H9 (cell line): Measurements from ENCODE around the gene ALKBH5. TPM values are rescaled to one million over a fixed set of nuclear protein-coding genes. Genes with fewer than 3 reads are reported as not detected.

Experiments
- DNase-seq: peaks from one replicate; pipeline ENCODE4 v3.0.0-alpha.2; 2017
- H2AFZ ChIP-seq: one replicate; pipeline ENCODE4 v1.6.1; 2013; ENCODE audit warnings: mild to moderate bottlenecking, low read length, control low read depth, moderate library complexity
- H2AK5ac ChIP-seq: 2 replicates; pipeline ENCODE4 v1.6.1; 2013; ENCODE audit warnings: low read length, control low read depth, mixed read lengths; ENCODE audit not compliant: insufficient read length
- H2BK120ac ChIP-seq: one replicate; pipeline ENCODE4 v1.6.1; 2013; ENCODE audit warnings: low read depth, mild to moderate bottlenecking, low read length, control low read depth, inconsistent platforms; ENCODE audit not compliant: poor library complexity, severe bottlenecking
- H2BK12ac ChIP-seq: 2 replicates; pipeline ENCODE4 v1.6.1; 2013; ENCODE audit warnings: low read length, control low read depth, mixed read lengths, low read depth; ENCODE audit not compliant: insufficient read length
- H2BK15ac ChIP-seq: 2 replicates; pipeline ENCODE4 v1.6.1; 2013; ENCODE audit warnings: low read depth, low read length, control low read depth
- H2BK20ac ChIP-seq: one replicate; pipeline ENCODE4 v1.6.1; 2013; ENCODE audit warnings: low read depth, mild to moderate bottlenecking, low read length, control low read depth, inconsistent platforms; ENCODE audit not compliant: poor library complexity, severe bottlenecking
- H2BK5ac ChIP-seq: 2 replicates; pipeline ENCODE4 v1.6.1; 2013; ENCODE audit warnings: low read length, control low read depth, mixed read lengths; ENCODE audit not compliant: insufficient read length
- H3K14ac ChIP-seq: 2 replicates; pipeline ENCODE4 v1.6.1; 2013; ENCODE audit warnings: low read length, control low read depth; ENCODE audit not compliant: insufficient read depth
- H3K18ac ChIP-seq: 2 replicates; pipeline ENCODE4 v1.6.1; 2013; ENCODE audit warnings: low read depth, mild to moderate bottlenecking, mixed read lengths, low read length, control low read depth; ENCODE audit not compliant: insufficient read length
- H3K23ac ChIP-seq: 2 replicates; pipeline ENCODE4 v1.6.1; 2013; ENCODE audit warnings: low read length, control low read depth, mixed read lengths, low read depth; ENCODE audit not compliant: insufficient read length
- H3K23me2 ChIP-seq: 2 replicates; pipeline ENCODE4 v1.6.1; 2013; ENCODE audit warnings: low read depth, mild to moderate bottlenecking, mixed read lengths, low read length, control low read depth; ENCODE audit not compliant: insufficient read length, poor library complexity, severe bottlenecking
- H3K27ac ChIP-seq: 2 replicates; pipeline ENCODE4 v1.5.1; 2013; ENCODE audit warnings: low read length, control low read depth, mixed read lengths, low read depth; ENCODE audit not compliant: insufficient read length
- H3K27me3 ChIP-seq: 2 replicates; pipeline ENCODE4 v1.6.1; 2013; ENCODE audit warnings: low read length, control low read depth, inconsistent platforms; ENCODE audit not compliant: insufficient read depth
- H3K4ac ChIP-seq: 2 replicates; pipeline ENCODE4 v1.6.1; 2013; ENCODE audit warnings: low read depth, mild to moderate bottlenecking, control low read depth, inconsistent platforms, low read length, moderate library complexity
- H3K4me1 ChIP-seq: 2 replicates; pipeline ENCODE4 v1.6.1; 2013; ENCODE audit warnings: low read length, control low read depth, inconsistent platforms; ENCODE audit not compliant: insufficient read depth
- H3K4me2 ChIP-seq: 2 replicates; pipeline ENCODE4 v1.6.1; 2013; ENCODE audit warnings: low read length, control low read depth, mixed read lengths; ENCODE audit not compliant: insufficient read length, insufficient read depth
- H3K56ac ChIP-seq: 2 replicates; pipeline ENCODE4 v1.6.1; 2013; ENCODE audit warnings: low read depth, mild to moderate bottlenecking, mixed read lengths, low read length, control low read depth; ENCODE audit not compliant: insufficient read length
- H3K79me1 ChIP-seq: 2 replicates; pipeline ENCODE4 v1.6.1; 2013; ENCODE audit warnings: low read depth, mild to moderate bottlenecking, moderate library complexity, low read length, control low read depth, inconsistent platforms; ENCODE audit not compliant: insufficient read depth, poor library complexity, severe bottlenecking
- H3K79me2 ChIP-seq: 2 replicates; pipeline ENCODE4 v1.6.1; 2013; ENCODE audit warnings: low read length, control low read depth, inconsistent platforms; ENCODE audit not compliant: insufficient read depth
- H3K9ac ChIP-seq: 2 replicates; pipeline ENCODE4 v1.6.1; 2013; ENCODE audit warnings: low read length, control low read depth, mixed read lengths; ENCODE audit not compliant: insufficient read length; ENCODE audit errors: extremely low read depth
- H3K9me3 ChIP-seq: one replicate; pipeline ENCODE4 v1.6.1; 2013; ENCODE audit warnings: low read depth, low read length, inconsistent platforms; ENCODE audit not compliant: control insufficient read depth
- H3T11ph ChIP-seq: one replicate; pipeline ENCODE4 v1.6.1; 2013; ENCODE audit warnings: mild to moderate bottlenecking, low read length, control low read depth, inconsistent platforms
- H4K20me1 ChIP-seq: one replicate; pipeline ENCODE4 v1.6.1; 2013; ENCODE audit not compliant: control insufficient read depth, insufficient read length, insufficient read depth
- H4K5ac ChIP-seq: 2 replicates; pipeline ENCODE4 v1.6.1; 2013; ENCODE audit warnings: low read depth, mild to moderate bottlenecking, mixed read lengths, low read length, control low read depth; ENCODE audit not compliant: insufficient read length
- H4K8ac ChIP-seq: replicated peaks from 2 replicates; pipeline ENCODE4 v1.6.1; 2013; ENCODE audit warnings: low read length, control low read depth, mixed read lengths, low read depth; ENCODE audit not compliant: insufficient read length
- H4K91ac ChIP-seq: 2 replicates; pipeline ENCODE4 v1.6.1; 2013; ENCODE audit warnings: low read depth, mild to moderate bottlenecking, moderate library complexity, mixed read lengths, low read length, control low read depth; ENCODE audit not compliant: insufficient read length
- H3K27ac Mint-ChIP-seq, 3 experiments: 2 replicates in 2 of 3; 3 replicates in 1 of 3; pipeline ENCODE4 v1.8.0; 2020 to 2021; ENCODE audit warnings: mixed read lengths in 3 of 3, mild to moderate bottlenecking in 1 of 3, moderate library complexity in 1 of 3
- H3K27me3 Mint-ChIP-seq: 2 replicates; pipeline ENCODE4 v1.8.0; 2021; ENCODE audit warnings: low read depth, mild to moderate bottlenecking, moderate library complexity, mixed read lengths
- H3K36me3 Mint-ChIP-seq, 3 experiments: 2 replicates in 2 of 3; 3 replicates in 1 of 3; pipeline ENCODE4 v1.8.0; 2020 to 2021; ENCODE audit warnings: low read depth in 3 of 3, mixed read lengths in 3 of 3; ENCODE audit not compliant: insufficient read depth in 1 of 3
- H3K4me1 Mint-ChIP-seq, 2 experiments: 2 replicates each; pipeline ENCODE4 v1.8.0; 2020; ENCODE audit warnings: mixed read lengths in 2 of 2
- H3K4me3 Mint-ChIP-seq, 2 experiments: 2 replicates in 1 of 2; 3 replicates in 1 of 2; pipeline ENCODE4 v1.8.0; 2020 to 2021; ENCODE audit warnings: mild to moderate bottlenecking in 2 of 2, mixed read lengths in 2 of 2, moderate library complexity in 1 of 2
- H3K9me3 Mint-ChIP-seq, 2 experiments: 2 replicates in 1 of 2; 3 replicates in 1 of 2; pipeline ENCODE4 v1.8.0; 2020; ENCODE audit warnings: mild to moderate bottlenecking in 2 of 2, mixed read lengths in 2 of 2, moderate library complexity in 1 of 2
- WGBS: extraction: QIAGEN DNeasy Blood & Tissue Kit; methylation state at CpG from one replicate; pipeline ENCODE4 v1.1.7; 2013; ENCODE audit warnings: missing lambda C conversion rate, low lambda C conversion rate, mixed read lengths; ENCODE audit not compliant: insufficient read length; ENCODE audit errors: extremely low coverage; 5-methylcytosine and 5-hydroxymethylcytosine counted together
- total RNA-seq: library from RNA; stranded (reverse); gene quantifications from 2 replicates; pipeline ENCODE4 v1.2.1, GENCODE V29; 2021
- TF ChIP-seq, protein P1 (sequence below): fragments of 200-600 bp; sonication (generic); conservative IDR thresholded peaks from 3 replicates; pipeline ENCODE4 v1.8.0; 2021; ENCODE audit warnings: antibody characterized with exemption, mild to moderate bottlenecking

Gene ALKBH5
- total RNA-seq, 1 experiment from 2014 or later, result 89.8 TPM

DNA sequence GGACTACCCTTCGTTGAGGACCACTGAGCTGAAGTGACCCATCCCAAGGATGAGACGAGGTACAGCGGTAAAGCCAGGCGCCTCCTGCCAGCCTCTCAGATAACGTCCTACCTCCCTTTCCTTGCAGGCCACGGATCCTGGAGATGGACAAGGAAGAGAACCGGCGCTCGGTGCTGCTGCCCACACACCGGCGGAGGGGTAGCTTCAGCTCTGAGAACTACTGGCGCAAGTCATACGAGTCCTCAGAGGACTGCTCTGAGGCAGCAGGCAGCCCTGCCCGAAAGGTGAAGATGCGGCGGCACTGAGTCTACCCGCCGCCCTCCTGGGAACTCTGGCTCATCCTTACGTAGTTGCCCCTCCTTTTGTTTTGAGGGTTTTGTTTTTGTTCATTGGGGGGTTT lies 24.5 kb downstream of the ALKBH5 start:
- H2AFZ ChIP-seq, result no peak overlapping the region
- H3K4ac ChIP-seq, result no peak overlapping the region
- no peaks in the 10 kb centered on the region for H3K27me3 Mint-ChIP-seq
- no peak for DNase-seq
- H3K27ac Mint-ChIP-seq, result no peak overlapping the region
- H3T11ph ChIP-seq, result no peak overlapping the region
- no peak overlapping the region for H3K4me3 Mint-ChIP-seq
- no peaks in the 10 kb centered on the region for H4K20me1 ChIP-seq
- H2BK120ac ChIP-seq, result no peak overlapping the region
- no peaks in the 10 kb centered on the region for H3K4me1 ChIP-seq
- no peak overlapping the region for H3K56ac ChIP-seq
- peaks cover 25 to 62% (median 39%) of the 10 kb centered on the region in 3 experiments; a peak in 6 of 7 replicates for H3K36me3 Mint-ChIP-seq
- no peak overlapping the region for H3K18ac ChIP-seq
- H4K5ac ChIP-seq, result no peak overlapping the region
- H3K9me3 Mint-ChIP-seq, result no peaks in the 10 kb centered on the region
- no peak overlapping the region for H4K91ac ChIP-seq
- no peaks in the 10 kb centered on the region for H3K23me2 ChIP-seq
- no peaks in the 10 kb centered on the region for H3K27me3 ChIP-seq
- no peak overlapping the region for H2BK12ac ChIP-seq
- H3K27ac ChIP-seq, result no peak overlapping the region
- no peak overlapping the region for H3K14ac ChIP-seq
- H3K4me1 Mint-ChIP-seq, result peaks cover 4 to 6% of the 10 kb centered on the region in 2 experiments
- H2BK20ac ChIP-seq, result no peak overlapping the region
- H3K79me1 ChIP-seq, result no peaks in the 10 kb centered on the region
- H3K4me2 ChIP-seq, result no peak overlapping the region
- no peak overlapping the region for H2AK5ac ChIP-seq
- H2BK15ac ChIP-seq, result no peak overlapping the region
- no peaks in the 10 kb centered on the region for H3K9me3 ChIP-seq
- no peak overlapping the region for H2BK5ac ChIP-seq
- H3K9ac ChIP-seq, result no peak overlapping the region
- no peak overlapping the region for H3K23ac ChIP-seq
- no peak overlapping the region for H4K8ac ChIP-seq
- WGBS, result no CpG with 5 or more reads among the region's 19 CpGs
- TF ChIP-seq, protein P1, sequence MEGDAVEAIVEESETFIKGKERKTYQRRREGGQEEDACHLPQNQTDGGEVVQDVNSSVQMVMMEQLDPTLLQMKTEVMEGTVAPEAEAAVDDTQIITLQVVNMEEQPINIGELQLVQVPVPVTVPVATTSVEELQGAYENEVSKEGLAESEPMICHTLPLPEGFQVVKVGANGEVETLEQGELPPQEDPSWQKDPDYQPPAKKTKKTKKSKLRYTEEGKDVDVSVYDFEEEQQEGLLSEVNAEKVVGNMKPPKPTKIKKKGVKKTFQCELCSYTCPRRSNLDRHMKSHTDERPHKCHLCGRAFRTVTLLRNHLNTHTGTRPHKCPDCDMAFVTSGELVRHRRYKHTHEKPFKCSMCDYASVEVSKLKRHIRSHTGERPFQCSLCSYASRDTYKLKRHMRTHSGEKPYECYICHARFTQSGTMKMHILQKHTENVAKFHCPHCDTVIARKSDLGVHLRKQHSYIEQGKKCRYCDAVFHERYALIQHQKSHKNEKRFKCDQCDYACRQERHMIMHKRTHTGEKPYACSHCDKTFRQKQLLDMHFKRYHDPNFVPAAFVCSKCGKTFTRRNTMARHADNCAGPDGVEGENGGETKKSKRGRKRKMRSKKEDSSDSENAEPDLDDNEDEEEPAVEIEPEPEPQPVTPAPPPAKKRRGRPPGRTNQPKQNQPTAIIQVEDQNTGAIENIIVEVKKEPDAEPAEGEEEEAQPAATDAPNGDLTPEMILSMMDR, result no peak
- no peaks in the 10 kb centered on the region; the same call in 1 of the 2 replicates for H3K79me2 ChIP-seq
